ENCODE data around the gene ULK2.
"Not testable (repeated sequence)": the region's sequence is repeated elsewhere in the genome, so short reads cannot be mapped to it uniquely, and the experiment has no call there.

ULK2 gene

DNA sequence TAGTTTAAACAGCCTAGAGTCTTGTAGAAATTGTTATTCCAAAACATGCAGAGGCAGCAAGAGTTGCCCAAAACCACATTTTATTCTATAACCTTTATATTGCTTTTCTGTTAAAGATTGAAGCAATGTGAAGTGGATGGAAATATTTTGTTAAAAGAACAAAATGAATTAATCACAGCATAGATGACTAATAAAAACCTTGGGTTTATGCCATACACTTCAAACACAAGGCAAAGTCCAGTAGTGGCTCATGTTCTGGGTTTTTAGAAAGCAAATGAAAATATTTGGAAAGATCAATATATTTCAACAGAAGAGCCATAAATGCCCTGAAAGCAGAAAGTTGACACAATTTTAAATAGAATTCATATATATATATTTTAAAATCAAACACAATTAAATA, 36.7 kb upstream of the ULK2 start:
- TF ChIP-seq, protein P1, sequence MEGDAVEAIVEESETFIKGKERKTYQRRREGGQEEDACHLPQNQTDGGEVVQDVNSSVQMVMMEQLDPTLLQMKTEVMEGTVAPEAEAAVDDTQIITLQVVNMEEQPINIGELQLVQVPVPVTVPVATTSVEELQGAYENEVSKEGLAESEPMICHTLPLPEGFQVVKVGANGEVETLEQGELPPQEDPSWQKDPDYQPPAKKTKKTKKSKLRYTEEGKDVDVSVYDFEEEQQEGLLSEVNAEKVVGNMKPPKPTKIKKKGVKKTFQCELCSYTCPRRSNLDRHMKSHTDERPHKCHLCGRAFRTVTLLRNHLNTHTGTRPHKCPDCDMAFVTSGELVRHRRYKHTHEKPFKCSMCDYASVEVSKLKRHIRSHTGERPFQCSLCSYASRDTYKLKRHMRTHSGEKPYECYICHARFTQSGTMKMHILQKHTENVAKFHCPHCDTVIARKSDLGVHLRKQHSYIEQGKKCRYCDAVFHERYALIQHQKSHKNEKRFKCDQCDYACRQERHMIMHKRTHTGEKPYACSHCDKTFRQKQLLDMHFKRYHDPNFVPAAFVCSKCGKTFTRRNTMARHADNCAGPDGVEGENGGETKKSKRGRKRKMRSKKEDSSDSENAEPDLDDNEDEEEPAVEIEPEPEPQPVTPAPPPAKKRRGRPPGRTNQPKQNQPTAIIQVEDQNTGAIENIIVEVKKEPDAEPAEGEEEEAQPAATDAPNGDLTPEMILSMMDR (IDR thresholded peaks at IDR 0.05; ENCODE audit: low read depth, low read length), result no peak
- peak; percentile 31 to 59 for DNase-seq (ENCODE audit: low read depth in 2 of 2)
- no peak overlapping the region for H3K4me3 ChIP-seq (replicated peaks in 1 of 2; ENCODE audit: low read depth in 2 of 2, low read length in 2 of 2)

DNA sequence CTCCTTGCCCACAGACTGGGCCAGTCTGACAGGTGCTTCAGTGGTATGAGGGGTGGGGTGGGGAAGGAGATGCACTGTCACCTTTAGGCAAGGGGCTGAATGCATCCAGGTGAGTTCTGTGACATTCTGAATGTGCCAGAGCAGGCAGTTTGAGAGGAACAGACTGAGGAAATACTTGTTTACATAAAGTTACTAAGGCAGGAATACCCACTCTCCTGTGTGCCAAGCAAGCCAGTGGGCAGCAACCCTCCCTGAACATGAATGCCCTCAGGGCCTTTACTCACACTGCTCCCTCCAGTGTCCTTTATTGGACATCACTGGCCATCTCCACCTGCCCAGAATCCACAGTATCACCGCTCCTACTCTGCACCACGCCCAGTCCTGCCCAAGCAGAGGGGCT, 33.1 kb upstream of the ULK2 start:
- no peak overlapping the region for H3K4me3 ChIP-seq (replicated peaks in 1 of 2; ENCODE audit: low read depth in 2 of 2, low read length in 2 of 2)
- DNase-seq (ENCODE audit: low read depth in 2 of 2), result no peak
- TF ChIP-seq, protein P1 (IDR thresholded peaks at IDR 0.05; ENCODE audit: low read depth, low read length), result no peak

DNA sequence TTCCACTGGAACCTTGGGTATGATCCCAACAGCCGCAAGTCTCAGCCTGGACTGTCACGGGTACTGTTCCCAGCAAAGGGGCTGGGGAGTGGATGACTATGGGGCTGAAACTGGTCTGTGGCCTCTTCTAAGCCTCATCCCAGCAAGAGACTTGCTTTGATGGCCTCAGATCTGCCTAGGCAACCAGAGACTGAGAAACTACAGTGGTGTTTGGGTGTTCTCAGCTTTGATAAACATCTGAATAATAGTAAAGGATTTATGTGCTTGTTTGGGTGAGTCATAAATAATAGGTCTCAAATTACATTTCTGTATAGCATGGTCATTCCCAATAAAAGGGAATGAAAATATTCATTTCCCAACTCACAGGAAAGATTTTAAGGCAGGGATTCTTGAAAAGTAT, 30.2 kb upstream of the ULK2 start:
- DNase-seq (ENCODE audit: low read depth in 2 of 2), result peak; percentile 34 to 58
- no peak overlapping the region for H3K4me3 ChIP-seq (replicated peaks in 1 of 2; ENCODE audit: low read depth in 2 of 2, low read length in 2 of 2)
- TF ChIP-seq, protein P1 (IDR thresholded peaks at IDR 0.05; ENCODE audit: low read depth, low read length), result no peak

DNA sequence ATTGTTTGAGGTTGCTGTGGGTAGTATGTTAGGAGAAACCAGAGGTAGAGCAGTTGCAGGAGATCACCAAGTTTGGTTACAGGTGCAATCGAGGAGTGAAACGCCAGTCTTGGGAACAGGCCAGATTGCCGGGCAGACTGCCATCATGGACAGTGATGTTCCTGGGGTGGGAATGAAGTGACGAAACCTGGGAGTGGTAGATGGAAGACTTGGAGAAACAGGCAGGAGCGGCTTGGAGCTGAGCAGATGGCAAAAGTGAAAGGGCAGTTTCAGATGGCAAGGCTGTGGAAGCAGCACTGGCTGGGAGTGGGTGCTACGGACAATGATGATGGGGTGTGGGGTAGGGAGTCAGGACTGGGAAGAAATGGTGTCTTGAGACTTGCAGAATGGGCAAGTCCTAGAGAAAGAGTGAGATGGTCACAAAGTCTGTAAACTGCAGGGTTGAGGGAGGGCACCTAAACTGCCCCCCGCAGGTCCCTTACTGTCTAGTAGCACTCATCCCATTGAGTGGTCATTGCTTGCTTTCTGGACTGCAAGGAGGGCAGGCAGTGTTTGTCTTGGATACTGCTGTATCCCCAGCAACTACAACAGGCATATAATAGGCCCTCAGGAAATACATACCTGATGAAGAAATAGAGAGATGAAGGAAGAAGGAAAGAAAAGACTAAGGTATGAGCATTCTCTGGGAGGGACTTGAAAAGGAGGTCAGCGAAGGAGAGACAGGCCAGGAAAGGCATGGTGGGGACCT, 29.5 kb upstream of the ULK2 start:
- peak; percentile 16 to 24 for DNase-seq (ENCODE audit: low read depth in 2 of 2)
- TF ChIP-seq, protein P1 (IDR thresholded peaks at IDR 0.05; ENCODE audit: low read depth, low read length), result no peak
- no peak overlapping the region for H3K4me3 ChIP-seq (replicated peaks in 1 of 2; ENCODE audit: low read depth in 2 of 2, low read length in 2 of 2)

DNA sequence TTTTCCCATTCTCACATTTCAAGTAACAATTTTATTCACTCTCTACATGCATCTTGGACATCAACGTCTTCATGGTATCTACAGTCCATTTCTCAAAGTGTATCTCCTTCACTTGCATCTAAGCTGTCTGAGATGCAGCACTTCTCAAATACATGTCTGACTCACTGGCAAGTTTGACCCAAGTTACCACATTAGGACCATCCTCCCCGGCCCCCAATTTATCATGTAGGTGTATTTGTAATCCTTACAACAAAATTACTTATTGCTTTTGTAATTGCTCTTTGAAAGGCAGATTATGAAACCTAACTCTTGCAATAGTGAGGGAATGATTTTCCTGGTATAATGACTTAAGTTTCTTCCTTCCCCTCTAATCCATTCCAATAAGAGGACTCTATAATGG, 28.9 kb upstream of the ULK2 start:
- no peak overlapping the region for H3K4me3 ChIP-seq (replicated peaks in 1 of 2; ENCODE audit: low read depth in 2 of 2, low read length in 2 of 2)
- TF ChIP-seq, protein P1 (IDR thresholded peaks at IDR 0.05; ENCODE audit: low read depth, low read length), result no peak
- no peak for DNase-seq (ENCODE audit: low read depth in 2 of 2)

DNA sequence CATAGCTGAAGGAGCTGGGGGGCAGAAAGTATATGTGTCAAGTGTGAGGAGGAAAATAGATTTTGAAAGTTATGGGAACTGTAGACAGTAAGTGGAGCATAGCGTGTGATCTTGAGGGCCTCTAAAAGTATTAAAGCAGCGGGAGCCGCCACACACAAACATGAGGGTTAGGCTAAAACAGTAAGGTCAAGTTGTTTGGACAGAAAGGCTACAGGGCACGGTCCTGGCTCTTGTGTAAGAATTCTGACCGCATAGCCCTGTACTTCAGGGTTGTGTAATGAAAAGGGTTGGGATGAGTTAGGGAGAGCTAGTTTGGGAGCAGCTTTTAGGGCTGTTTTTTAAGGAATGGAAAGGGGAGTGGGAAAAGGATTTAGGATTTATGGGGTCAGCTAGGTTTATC, 22.8 kb upstream of the ULK2 start:
- DNase-seq (ENCODE audit: low read depth in 2 of 2), result not testable (repeated sequence)

DNA sequence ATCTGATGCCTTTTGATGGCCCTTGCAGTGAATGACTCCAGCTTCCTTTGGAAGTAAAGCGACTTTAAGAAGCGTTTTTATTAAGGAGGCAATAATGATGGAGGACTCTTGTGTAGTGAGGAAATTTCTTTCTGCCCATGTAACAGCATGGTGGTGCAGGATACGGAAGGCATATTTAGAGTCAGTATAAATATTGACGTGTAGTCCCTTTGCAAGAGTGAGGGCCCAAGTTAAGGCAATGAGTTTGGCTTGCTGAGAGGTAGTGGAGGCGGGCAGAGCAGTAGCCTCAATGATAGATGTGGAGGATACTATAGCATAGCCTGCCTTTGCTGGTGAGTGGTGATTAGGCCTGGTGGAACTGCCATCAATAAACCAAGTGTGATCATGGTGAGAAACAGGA, 22.3 kb upstream of the ULK2 start:
- not testable (repeated sequence) for H3K4me3 ChIP-seq (replicated peaks in 1 of 2; ENCODE audit: low read depth in 2 of 2, low read length in 2 of 2)

More for the DNA sequence above, 22.8 kb upstream of the ULK2 start:
- not testable (repeated sequence) for H3K4me3 ChIP-seq (replicated peaks in 1 of 2; ENCODE audit: low read depth in 2 of 2, low read length in 2 of 2)

DNA sequence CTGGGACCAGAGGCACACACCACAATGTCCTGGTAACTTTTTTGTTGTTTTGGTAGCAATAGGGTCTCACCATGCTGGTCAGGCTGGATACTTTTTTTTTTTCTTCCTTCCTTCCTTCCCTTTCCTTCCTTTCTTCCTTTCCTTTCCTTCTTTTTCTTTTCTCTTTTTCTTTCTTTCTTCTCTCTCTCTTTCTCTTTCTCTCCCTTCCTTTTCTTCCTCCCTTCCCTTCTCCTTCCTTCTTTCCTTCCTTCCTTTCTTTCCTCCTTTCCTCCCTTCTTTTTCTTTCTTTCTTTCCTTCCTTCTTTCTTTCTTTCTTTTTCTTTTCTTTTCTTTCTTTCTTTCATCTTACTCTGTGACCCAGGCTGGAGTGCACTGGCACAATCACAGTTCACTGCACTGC, 18.4 kb upstream of the ULK2 start:
- no peak overlapping the region for H3K4me3 ChIP-seq (replicated peaks in 1 of 2; ENCODE audit: low read depth in 2 of 2, low read length in 2 of 2)
- DNase-seq (ENCODE audit: low read depth in 2 of 2), result no peak
- TF ChIP-seq, protein P1 (IDR thresholded peaks at IDR 0.05; ENCODE audit: low read depth, low read length), result no peak

More for the DNA sequence above, 22.3 kb upstream of the ULK2 start:
- not testable (repeated sequence) for DNase-seq (ENCODE audit: low read depth in 2 of 2)

Measured in cardiac fibroblast (primary cell).